Retinal pigment epithelial cell (primary cell): ENCODE data around the gene USH1G.

Experiments
- DNase-seq: peaks from one replicate; pipeline ENCODE4 v3.0.0-alpha.2; 2010; ENCODE audit warnings: low read depth
- H3K4me3 ChIP-seq: 2 replicates; pipeline ENCODE4 v1.5.1; 2011; ENCODE audit warnings: mild to moderate bottlenecking, low read length, control low read depth, moderate library complexity
- TF ChIP-seq, protein P1 (sequence below): conservative IDR thresholded peaks from 2 replicates; pipeline ENCODE4 v1.5.1; 2011; ENCODE audit warnings: low read depth, low read length, control low read depth, inconsistent platforms

The USH1G gene

DNA sequence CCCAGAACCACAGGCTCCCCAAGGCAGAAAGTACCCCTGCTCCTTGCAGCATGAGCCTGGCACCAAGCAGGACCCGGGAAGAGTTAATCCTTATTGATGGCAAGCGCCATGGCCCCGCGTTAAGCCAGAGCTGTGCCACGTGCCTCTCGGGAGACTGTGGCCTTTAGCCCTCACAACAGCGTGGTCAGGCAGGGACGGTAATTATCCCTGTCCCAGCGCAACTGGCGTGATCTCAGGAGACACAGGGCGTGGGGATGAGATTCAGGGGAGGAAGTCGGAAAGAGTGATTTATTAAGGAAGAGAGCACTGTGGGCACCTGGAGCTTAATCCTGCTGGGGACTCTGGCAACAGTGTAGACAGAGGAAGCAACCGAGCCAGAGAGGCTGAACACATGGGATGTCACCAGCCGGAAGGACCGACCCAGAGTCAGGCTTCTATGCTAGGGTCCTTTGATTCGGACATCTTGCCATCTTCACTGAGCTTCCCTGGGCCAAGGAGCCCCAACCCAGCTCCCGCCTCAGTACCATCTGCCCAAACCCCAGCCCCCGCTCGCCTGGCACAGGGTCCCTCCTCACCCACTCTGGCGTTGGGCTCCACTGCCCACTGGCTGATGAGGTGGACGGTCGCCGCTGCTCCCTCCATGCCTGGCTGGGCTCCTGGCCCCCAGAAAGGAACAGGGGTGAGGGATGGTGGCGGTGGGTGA is 29.5 kb upstream of the USH1G start:
- TF ChIP-seq, protein P1, sequence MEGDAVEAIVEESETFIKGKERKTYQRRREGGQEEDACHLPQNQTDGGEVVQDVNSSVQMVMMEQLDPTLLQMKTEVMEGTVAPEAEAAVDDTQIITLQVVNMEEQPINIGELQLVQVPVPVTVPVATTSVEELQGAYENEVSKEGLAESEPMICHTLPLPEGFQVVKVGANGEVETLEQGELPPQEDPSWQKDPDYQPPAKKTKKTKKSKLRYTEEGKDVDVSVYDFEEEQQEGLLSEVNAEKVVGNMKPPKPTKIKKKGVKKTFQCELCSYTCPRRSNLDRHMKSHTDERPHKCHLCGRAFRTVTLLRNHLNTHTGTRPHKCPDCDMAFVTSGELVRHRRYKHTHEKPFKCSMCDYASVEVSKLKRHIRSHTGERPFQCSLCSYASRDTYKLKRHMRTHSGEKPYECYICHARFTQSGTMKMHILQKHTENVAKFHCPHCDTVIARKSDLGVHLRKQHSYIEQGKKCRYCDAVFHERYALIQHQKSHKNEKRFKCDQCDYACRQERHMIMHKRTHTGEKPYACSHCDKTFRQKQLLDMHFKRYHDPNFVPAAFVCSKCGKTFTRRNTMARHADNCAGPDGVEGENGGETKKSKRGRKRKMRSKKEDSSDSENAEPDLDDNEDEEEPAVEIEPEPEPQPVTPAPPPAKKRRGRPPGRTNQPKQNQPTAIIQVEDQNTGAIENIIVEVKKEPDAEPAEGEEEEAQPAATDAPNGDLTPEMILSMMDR, result no peak

DNA sequence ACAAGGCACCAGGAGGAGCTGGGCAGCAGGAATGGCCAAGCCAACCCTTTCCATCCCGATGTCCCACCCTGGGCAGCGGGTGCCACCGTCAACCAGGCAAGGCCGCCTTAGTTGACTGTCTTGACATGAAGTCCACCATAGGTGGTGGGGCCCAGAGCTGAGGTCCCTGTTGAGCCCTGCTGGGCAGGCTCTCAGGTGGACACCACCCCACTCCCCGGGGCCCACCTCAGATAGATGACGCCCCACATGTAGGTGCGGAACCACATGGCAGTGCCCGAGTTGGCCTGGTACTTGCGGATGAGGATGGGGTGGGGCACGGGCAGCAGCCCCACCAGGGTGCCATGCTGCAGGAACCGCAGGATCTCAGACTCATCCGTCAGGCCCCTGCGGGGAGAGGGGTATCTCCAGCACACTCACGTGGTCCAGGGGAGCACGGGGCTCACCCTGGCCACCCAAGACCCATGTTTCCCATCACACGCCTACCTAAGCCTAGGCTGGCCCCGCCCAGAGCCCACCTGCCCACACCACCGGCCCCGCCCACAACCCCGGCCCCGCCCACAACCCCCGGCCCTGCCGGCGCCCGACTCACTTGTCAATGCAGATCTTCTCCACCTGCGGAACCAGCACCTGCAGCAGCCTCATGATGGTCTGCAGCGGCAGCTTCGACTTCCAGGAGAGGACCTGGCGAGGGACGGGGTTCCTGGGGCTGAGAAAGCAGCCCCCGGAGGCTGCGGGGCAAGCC is 28.8 kb upstream of the USH1G start:
- H3K4me3 ChIP-seq, result no peak overlapping the region
- TF ChIP-seq, protein P1, result no peak
- DNase-seq, result no peak

More for the DNA sequence above, 29.5 kb upstream of the USH1G start:
- no peak for DNase-seq
- H3K4me3 ChIP-seq, result no peak overlapping the region

DNA sequence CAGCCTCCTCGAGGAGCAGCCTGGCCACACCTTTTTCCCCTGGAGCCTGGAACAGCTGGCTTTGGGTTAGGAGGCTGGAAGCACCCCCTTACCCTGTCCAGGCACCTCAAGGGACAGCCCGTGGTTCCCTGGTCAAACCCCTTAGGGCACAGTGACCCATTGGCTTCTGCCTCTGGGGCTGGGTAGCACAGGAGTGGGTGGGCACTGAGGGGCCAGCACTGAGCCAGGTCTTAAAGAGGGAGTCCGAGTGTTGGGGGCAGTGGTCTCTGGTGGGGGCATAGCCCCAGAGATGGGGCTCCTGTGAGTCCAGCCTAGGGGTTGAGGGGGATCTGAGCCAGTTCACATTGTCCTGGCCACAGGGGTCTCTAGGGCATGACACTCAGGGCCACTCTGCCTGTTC is 28.0 kb upstream of the USH1G start:
- DNase-seq, result no peak
- TF ChIP-seq, protein P1, result no peak
- no peak overlapping the region for H3K4me3 ChIP-seq

DNA sequence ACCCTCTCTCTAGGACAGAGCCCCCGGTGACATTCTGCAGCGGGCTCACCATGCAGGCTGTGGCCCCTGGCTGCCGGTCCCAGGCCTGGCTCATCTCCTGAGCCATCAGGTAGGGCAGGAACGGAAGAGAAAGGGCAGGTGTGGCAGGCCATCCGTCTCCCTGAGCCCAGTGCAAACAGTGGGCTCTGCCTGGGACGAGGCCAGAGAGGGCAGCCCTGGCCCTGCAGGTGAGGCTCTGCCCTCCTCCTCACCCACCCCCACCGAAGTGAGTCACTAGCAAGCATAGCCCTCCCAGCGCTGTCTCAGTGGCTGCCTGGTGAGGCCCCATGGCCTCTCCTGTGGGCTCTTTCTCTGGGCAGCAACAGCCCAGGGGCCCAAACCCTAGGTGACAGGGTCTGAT is 27.2 kb upstream of the USH1G start:
- no peak overlapping the region for H3K4me3 ChIP-seq
- TF ChIP-seq, protein P1, result no peak
- no peak for DNase-seq

DNA sequence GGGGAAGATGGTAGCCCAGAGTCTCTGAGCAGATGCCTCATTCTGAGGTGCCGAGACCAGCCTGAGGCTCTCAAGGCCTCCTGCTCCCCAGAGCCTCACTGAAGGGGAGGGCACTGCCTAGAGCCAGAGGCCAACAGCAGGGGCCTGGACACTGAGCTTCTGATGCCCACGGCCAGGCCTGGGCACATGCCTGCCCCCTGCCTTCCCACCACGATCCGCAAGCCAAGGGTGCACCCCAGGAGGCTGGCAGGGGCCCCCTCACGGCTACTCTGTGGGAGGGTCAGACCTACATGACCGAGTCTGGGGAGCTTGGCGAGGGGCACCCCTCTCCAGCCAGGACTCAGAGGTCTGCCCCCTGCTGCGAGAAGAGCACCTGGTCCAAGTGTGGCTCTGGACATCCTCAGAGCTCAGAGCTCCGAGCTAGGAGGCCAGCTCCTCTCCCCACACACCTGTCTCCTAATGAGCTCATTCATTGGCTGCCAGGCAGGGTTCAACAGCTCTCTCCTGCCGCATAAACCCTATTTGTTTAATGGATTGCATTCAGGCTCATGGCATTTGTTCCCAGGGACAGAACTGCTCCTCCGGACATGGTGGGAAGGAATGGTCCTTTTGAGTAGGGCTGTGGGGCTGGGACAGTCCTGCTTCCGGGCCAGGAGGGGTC is 26.5 kb upstream of the USH1G start:
- DNase-seq, result no peak
- TF ChIP-seq, protein P1, result no peak
- no peak overlapping the region for H3K4me3 ChIP-seq

DNA sequence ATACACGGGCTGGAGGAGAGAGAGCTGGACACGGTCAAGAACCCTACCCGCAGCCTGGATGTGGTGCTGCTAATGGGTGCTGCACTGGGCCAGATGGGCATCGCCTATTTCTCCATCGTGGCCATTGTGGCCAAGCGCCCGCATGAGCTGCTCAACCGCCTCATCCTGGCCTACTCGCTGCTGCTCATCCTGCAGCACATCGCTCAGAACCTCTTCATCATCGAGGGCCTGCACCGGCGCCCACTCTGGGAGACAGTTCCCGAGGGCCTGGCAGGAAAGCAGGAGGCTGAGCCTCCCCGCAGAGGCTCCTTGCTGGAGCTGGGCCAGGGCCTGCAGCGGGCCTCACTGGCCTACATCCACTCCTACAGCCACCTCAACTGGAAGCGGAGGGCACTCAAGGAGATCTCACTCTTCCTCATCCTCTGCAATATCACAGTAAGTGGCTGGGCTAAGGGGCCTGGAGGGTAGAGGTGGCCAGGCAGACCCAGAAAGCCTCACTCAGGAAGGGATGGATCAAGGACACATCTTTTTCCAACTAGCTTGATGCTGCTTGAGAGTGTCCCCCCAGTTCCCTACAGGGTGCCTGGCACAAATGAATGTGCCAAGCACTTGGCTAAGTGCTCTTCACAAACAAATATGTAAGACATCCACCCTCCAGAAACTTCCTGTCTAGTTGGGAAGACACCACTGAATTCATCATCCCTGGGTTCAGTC is 24.1 kb upstream of the USH1G start:
- no peak overlapping the region for H3K4me3 ChIP-seq
- DNase-seq, result no peak
- TF ChIP-seq, protein P1, result no peak
